H9 (cell line): Measurements from ENCODE around the gene ADISSP. TPM values are rescaled to one million over a fixed set of nuclear protein-coding genes. Genes with fewer than 3 reads are reported as not detected.

ENCODE experiments used
- DNase-seq: peaks from one replicate; pipeline ENCODE4 v3.0.0-alpha.2; 2017
- H2AFZ ChIP-seq: one replicate; pipeline ENCODE4 v1.6.1; 2013; ENCODE audit warnings: mild to moderate bottlenecking, low read length, control low read depth, moderate library complexity
- H2AK5ac ChIP-seq: 2 replicates; pipeline ENCODE4 v1.6.1; 2013; ENCODE audit warnings: low read length, control low read depth, mixed read lengths; ENCODE audit not compliant: insufficient read length
- H2BK120ac ChIP-seq: one replicate; pipeline ENCODE4 v1.6.1; 2013; ENCODE audit warnings: low read depth, mild to moderate bottlenecking, low read length, control low read depth, inconsistent platforms; ENCODE audit not compliant: poor library complexity, severe bottlenecking
- H2BK12ac ChIP-seq: 2 replicates; pipeline ENCODE4 v1.6.1; 2013; ENCODE audit warnings: low read length, control low read depth, mixed read lengths, low read depth; ENCODE audit not compliant: insufficient read length
- H2BK15ac ChIP-seq: 2 replicates; pipeline ENCODE4 v1.6.1; 2013; ENCODE audit warnings: low read depth, low read length, control low read depth
- H2BK20ac ChIP-seq: one replicate; pipeline ENCODE4 v1.6.1; 2013; ENCODE audit warnings: low read depth, mild to moderate bottlenecking, low read length, control low read depth, inconsistent platforms; ENCODE audit not compliant: poor library complexity, severe bottlenecking
- H2BK5ac ChIP-seq: 2 replicates; pipeline ENCODE4 v1.6.1; 2013; ENCODE audit warnings: low read length, control low read depth, mixed read lengths; ENCODE audit not compliant: insufficient read length
- H3K14ac ChIP-seq: 2 replicates; pipeline ENCODE4 v1.6.1; 2013; ENCODE audit warnings: low read length, control low read depth; ENCODE audit not compliant: insufficient read depth
- H3K18ac ChIP-seq: 2 replicates; pipeline ENCODE4 v1.6.1; 2013; ENCODE audit warnings: low read depth, mild to moderate bottlenecking, mixed read lengths, low read length, control low read depth; ENCODE audit not compliant: insufficient read length
- H3K23ac ChIP-seq: 2 replicates; pipeline ENCODE4 v1.6.1; 2013; ENCODE audit warnings: low read length, control low read depth, mixed read lengths, low read depth; ENCODE audit not compliant: insufficient read length
- H3K23me2 ChIP-seq: 2 replicates; pipeline ENCODE4 v1.6.1; 2013; ENCODE audit warnings: low read depth, mild to moderate bottlenecking, mixed read lengths, low read length, control low read depth; ENCODE audit not compliant: insufficient read length, poor library complexity, severe bottlenecking
- H3K27ac ChIP-seq: 2 replicates; pipeline ENCODE4 v1.5.1; 2013; ENCODE audit warnings: low read length, control low read depth, mixed read lengths, low read depth; ENCODE audit not compliant: insufficient read length
- H3K27me3 ChIP-seq: 2 replicates; pipeline ENCODE4 v1.6.1; 2013; ENCODE audit warnings: low read length, control low read depth, inconsistent platforms; ENCODE audit not compliant: insufficient read depth
- H3K4ac ChIP-seq: 2 replicates; pipeline ENCODE4 v1.6.1; 2013; ENCODE audit warnings: low read depth, mild to moderate bottlenecking, control low read depth, inconsistent platforms, low read length, moderate library complexity
- H3K4me1 ChIP-seq: 2 replicates; pipeline ENCODE4 v1.6.1; 2013; ENCODE audit warnings: low read length, control low read depth, inconsistent platforms; ENCODE audit not compliant: insufficient read depth
- H3K4me2 ChIP-seq: 2 replicates; pipeline ENCODE4 v1.6.1; 2013; ENCODE audit warnings: low read length, control low read depth, mixed read lengths; ENCODE audit not compliant: insufficient read length, insufficient read depth
- H3K56ac ChIP-seq: 2 replicates; pipeline ENCODE4 v1.6.1; 2013; ENCODE audit warnings: low read depth, mild to moderate bottlenecking, mixed read lengths, low read length, control low read depth; ENCODE audit not compliant: insufficient read length
- H3K79me1 ChIP-seq: 2 replicates; pipeline ENCODE4 v1.6.1; 2013; ENCODE audit warnings: low read depth, mild to moderate bottlenecking, moderate library complexity, low read length, control low read depth, inconsistent platforms; ENCODE audit not compliant: insufficient read depth, poor library complexity, severe bottlenecking
- H3K79me2 ChIP-seq: 2 replicates; pipeline ENCODE4 v1.6.1; 2013; ENCODE audit warnings: low read length, control low read depth, inconsistent platforms; ENCODE audit not compliant: insufficient read depth
- H3K9ac ChIP-seq: 2 replicates; pipeline ENCODE4 v1.6.1; 2013; ENCODE audit warnings: low read length, control low read depth, mixed read lengths; ENCODE audit not compliant: insufficient read length; ENCODE audit errors: extremely low read depth
- H3K9me3 ChIP-seq: one replicate; pipeline ENCODE4 v1.6.1; 2013; ENCODE audit warnings: low read depth, low read length, inconsistent platforms; ENCODE audit not compliant: control insufficient read depth
- H3T11ph ChIP-seq: one replicate; pipeline ENCODE4 v1.6.1; 2013; ENCODE audit warnings: mild to moderate bottlenecking, low read length, control low read depth, inconsistent platforms
- H4K20me1 ChIP-seq: one replicate; pipeline ENCODE4 v1.6.1; 2013; ENCODE audit not compliant: control insufficient read depth, insufficient read length, insufficient read depth
- H4K5ac ChIP-seq: 2 replicates; pipeline ENCODE4 v1.6.1; 2013; ENCODE audit warnings: low read depth, mild to moderate bottlenecking, mixed read lengths, low read length, control low read depth; ENCODE audit not compliant: insufficient read length
- H4K8ac ChIP-seq: replicated peaks from 2 replicates; pipeline ENCODE4 v1.6.1; 2013; ENCODE audit warnings: low read length, control low read depth, mixed read lengths, low read depth; ENCODE audit not compliant: insufficient read length
- H4K91ac ChIP-seq: 2 replicates; pipeline ENCODE4 v1.6.1; 2013; ENCODE audit warnings: low read depth, mild to moderate bottlenecking, moderate library complexity, mixed read lengths, low read length, control low read depth; ENCODE audit not compliant: insufficient read length
- H3K27ac Mint-ChIP-seq, 3 experiments: 2 replicates in 2 of 3; 3 replicates in 1 of 3; pipeline ENCODE4 v1.8.0; 2020 to 2021; ENCODE audit warnings: mixed read lengths in 3 of 3, mild to moderate bottlenecking in 1 of 3, moderate library complexity in 1 of 3
- H3K27me3 Mint-ChIP-seq: 2 replicates; pipeline ENCODE4 v1.8.0; 2021; ENCODE audit warnings: low read depth, mild to moderate bottlenecking, moderate library complexity, mixed read lengths
- H3K36me3 Mint-ChIP-seq, 3 experiments: 2 replicates in 2 of 3; 3 replicates in 1 of 3; pipeline ENCODE4 v1.8.0; 2020 to 2021; ENCODE audit warnings: low read depth in 3 of 3, mixed read lengths in 3 of 3; ENCODE audit not compliant: insufficient read depth in 1 of 3
- H3K4me1 Mint-ChIP-seq, 2 experiments: 2 replicates each; pipeline ENCODE4 v1.8.0; 2020; ENCODE audit warnings: mixed read lengths in 2 of 2
- H3K4me3 Mint-ChIP-seq, 2 experiments: 2 replicates in 1 of 2; 3 replicates in 1 of 2; pipeline ENCODE4 v1.8.0; 2020 to 2021; ENCODE audit warnings: mild to moderate bottlenecking in 2 of 2, mixed read lengths in 2 of 2, moderate library complexity in 1 of 2
- H3K9me3 Mint-ChIP-seq, 2 experiments: 2 replicates in 1 of 2; 3 replicates in 1 of 2; pipeline ENCODE4 v1.8.0; 2020; ENCODE audit warnings: mild to moderate bottlenecking in 2 of 2, mixed read lengths in 2 of 2, moderate library complexity in 1 of 2
- CTCF ChIP-seq: fragments of 200-600 bp; sonication (generic); conservative IDR thresholded peaks from 3 replicates; pipeline ENCODE4 v1.8.0; 2021; ENCODE audit warnings: antibody characterized with exemption, mild to moderate bottlenecking
- WGBS: extraction: QIAGEN DNeasy Blood & Tissue Kit; methylation state at CpG from one replicate; pipeline ENCODE4 v1.1.7; 2013; ENCODE audit warnings: missing lambda C conversion rate, low lambda C conversion rate, mixed read lengths; ENCODE audit not compliant: insufficient read length; ENCODE audit errors: extremely low coverage; 5-methylcytosine and 5-hydroxymethylcytosine counted together
- total RNA-seq: library from RNA; stranded (reverse); gene quantifications from 2 replicates; pipeline ENCODE4 v1.2.1, GENCODE V29; 2021

Gene ADISSP
- total RNA-seq, 1 experiment from 2014 or later: 80.9 TPM

GRCh38 chr20:3771552-3772058 is 4.1 kb upstream of the ADISSP start:
- Histone ChIP-seq H3K14ac (no peak overlapping the region), H2BK15ac (no peak overlapping the region), H3K9ac (no peak overlapping the region), H3K9me3 (no peaks in the 10 kb centered on the region), H3T11ph (no peak overlapping the region), H4K8ac (no peak overlapping the region), H3K79me2 (no peaks in the 10 kb centered on the region), H2BK5ac (no peak overlapping the region), H3K56ac (no peak overlapping the region), H2AK5ac (no peak overlapping the region), H4K20me1 (no peaks in the 10 kb centered on the region), H3K23me2 (peaks cover 17% of the 10 kb centered on the region), H3K4me2 (no peak overlapping the region), H3K4me1 (no peaks in the 10 kb centered on the region), H4K91ac (no peak overlapping the region), H2BK20ac (no peak overlapping the region), H3K27ac (no peak overlapping the region), H3K18ac (no peak overlapping the region), H2BK120ac (no peak overlapping the region), H3K4ac (no peak overlapping the region), H3K27me3 (no peaks in the 10 kb centered on the region; the same call in 1 of the 2 replicates), H4K5ac (no peak overlapping the region), H3K79me1 (no peaks in the 10 kb centered on the region), H3K23ac (no peak overlapping the region), H2AFZ (no peak overlapping the region), H2BK12ac (no peak overlapping the region)
- TF ChIP-seq CTCF: no peak
- Mint-ChIP-seq H3K27ac (no peak overlapping the region; a peak in 1 of 7 replicates), H3K9me3 (no peaks in the 10 kb centered on the region; a peak in 1 of 5 replicates), H3K4me3 (no peak overlapping the region), H3K4me1 (peaks cover 11 to 12% of the 10 kb centered on the region in 2 experiments), H3K27me3 (peaks cover 41% of the 10 kb centered on the region), H3K36me3 (no peaks in the 10 kb centered on the region)
- WGBS: no CpG with 5 or more reads among the region's 7 CpGs
- no peak for DNase-seq
